A673 (cell line): Measurements from ENCODE around the gene TAAR2. TPM values are rescaled to one million over a fixed set of nuclear protein-coding genes. Genes with fewer than 3 reads are reported as not detected.

Source experiments
- BruUV-seq: library from RNA; stranded (reverse); fragments of 400-500 nt; replicated peaks from 2 replicates; lab custom pipeline; 2021; lab: Mats Ljungman, UMichigan
- CTCF ChIA-PET: fragments of 300-600 bp; sonication (Branson Sonifier 250); formaldehyde crosslinking; loops from one replicate; lab custom pipeline; 2022; ENCODE audit warnings: antibody characterized with exemption; lab: Charles Lee
- POLR2A ChIA-PET: fragments of 300-600 bp; sonication (Branson Sonifier 250); formaldehyde crosslinking; loops from one replicate; lab custom pipeline; 2022; ENCODE audit warnings: antibody characterized with exemption; ENCODE audit not compliant: low non-redundant PET; lab: Charles Lee
- DNase-seq: peaks from one replicate; pipeline ENCODE4 v3.0.0-alpha.2; 2015; ENCODE audit warnings: low spot score
- H3K27ac ChIP-seq: fragments of 200-600 bp; sonication (generic); 2 replicates; pipeline ENCODE4 v1.5.1; 2016; ENCODE audit warnings: mixed run types, low read depth, mild to moderate bottlenecking, mixed read lengths, antibody characterized with exemption, low read length; ENCODE audit not compliant: poor library complexity, severe bottlenecking
- H3K27me3 ChIP-seq: fragments of 200-600 bp; sonication (generic); replicated peaks from 2 replicates; pipeline ENCODE4 v1.6.1; 2017; ENCODE audit warnings: mixed run types, low read depth, mild to moderate bottlenecking, mixed read lengths, antibody characterized with exemption, low read length; ENCODE audit not compliant: insufficient read depth, poor library complexity
- H3K36me3 ChIP-seq: fragments of 200-600 bp; sonication (generic); 2 replicates; pipeline ENCODE4 v1.6.1; 2016; ENCODE audit warnings: mixed run types, mild to moderate bottlenecking, mixed read lengths, antibody characterized with exemption, low read length; ENCODE audit not compliant: insufficient read depth, poor library complexity, severe bottlenecking
- H3K4me1 ChIP-seq: fragments of 200-600 bp; sonication (generic); 2 replicates; pipeline ENCODE4 v1.6.1; 2017; ENCODE audit warnings: mixed run types, mild to moderate bottlenecking, mixed read lengths, antibody characterized with exemption, low read length; ENCODE audit not compliant: insufficient read depth, poor library complexity, severe bottlenecking
- H3K4me3 ChIP-seq: fragments of 200-600 bp; sonication (generic); 2 replicates; pipeline ENCODE4 v1.5.1; 2016; ENCODE audit warnings: low read depth, mixed run types, mild to moderate bottlenecking, mixed read lengths, low read length; ENCODE audit not compliant: poor library complexity, severe bottlenecking
- H3K9me3 ChIP-seq: fragments of 200-600 bp; sonication (generic); 2 replicates; pipeline ENCODE4 v1.6.1; 2016; ENCODE audit warnings: mixed run types, low read depth, mild to moderate bottlenecking, mixed read lengths, antibody characterized with exemption, low read length; ENCODE audit not compliant: poor library complexity, severe bottlenecking
- CTCF ChIP-seq: fragments of 300-800, 200-600 bp; sonication (generic); conservative IDR thresholded peaks from 2 replicates; pipeline ENCODE4 v1.5.1; 2017; ENCODE audit warnings: low read depth, mild to moderate bottlenecking, antibody characterized with exemption, low read length, moderate library complexity, mixed read lengths
- EZH2 ChIP-seq: fragments of 200-600 bp; sonication (generic); IDR thresholded peaks from 2 replicates; pipeline ENCODE4 v1.6.1; 2017; ENCODE audit warnings: borderline replicate concordance, low read depth, mild to moderate bottlenecking, mixed read lengths, antibody characterized with exemption, low read length; ENCODE audit not compliant: poor library complexity, severe bottlenecking
- intact Hi-C: fragments of 100-400 bp; cut with micrococcal nuclease; formaldehyde crosslinking; loops from one replicate; pipeline ENCODE4 v1.10.0; 2022; ENCODE audit not compliant: unreplicated experiment
- total RNA-seq: library from RNA; stranded (reverse); gene quantifications from 2 replicates; pipeline ENCODE4 v1.2.3, GENCODE V29; 2021

TAAR2 gene
- total RNA-seq, 1 experiment from 2014 or later = not detected

DNA sequence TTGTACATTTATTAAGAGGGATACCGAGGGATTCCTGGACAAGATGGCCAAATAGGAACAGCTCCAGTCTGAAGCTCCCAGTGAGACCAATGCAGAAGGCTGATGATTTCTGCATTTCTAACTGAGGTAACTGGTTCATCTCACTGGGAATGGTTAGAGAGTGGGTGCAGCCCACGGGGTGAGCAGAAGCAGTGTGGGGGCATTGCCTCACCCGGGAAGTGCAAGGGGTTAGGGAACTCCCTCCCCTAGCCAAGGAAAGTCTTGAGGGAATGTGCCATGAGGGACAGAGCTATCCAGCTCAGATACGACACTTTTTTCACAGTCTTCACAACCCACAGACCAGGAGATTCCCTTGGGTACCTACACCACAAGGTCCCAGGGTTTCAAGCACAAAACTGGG is 10.7 kb upstream of the TAAR2 start:
- ChIA-PET CTCF (no interaction called here), POLR2A (no interaction called here)
- no peaks in the 10 kb centered on the region for H3K9me3 ChIP-seq
- BruUV-seq = no TSS peak
- intact Hi-C loops = no loop called here
- no peak overlapping the region for H3K27ac ChIP-seq
- no peak for DNase-seq
- H3K4me3 ChIP-seq = no peak overlapping the region
- no peaks in the 10 kb centered on the region for H3K4me1 ChIP-seq
- no peak for TF ChIP-seq EZH2
- no peak for TF ChIP-seq CTCF
- H3K27me3 ChIP-seq = peaks cover 37% of the 10 kb centered on the region
- no peaks in the 10 kb centered on the region for H3K36me3 ChIP-seq

GRCh38 chr6:132633362-132633761 is 9.3 kb upstream of the TAAR2 start:
- no peak for TF ChIP-seq CTCF
- TF ChIP-seq EZH2 = no peak
- ChIA-PET CTCF (no interaction called here), POLR2A (no interaction called here)
- intact Hi-C loops = no loop called here
- Histone ChIP-seq H3K36me3 (no peaks in the 10 kb centered on the region), H3K27ac (no peak overlapping the region), H3K9me3 (no peaks in the 10 kb centered on the region), H3K4me1 (no peaks in the 10 kb centered on the region), H3K4me3 (no peak overlapping the region), H3K27me3 (peaks cover 42% of the 10 kb centered on the region)
- DNase-seq = no peak
- no TSS peak for BruUV-seq

DNA sequence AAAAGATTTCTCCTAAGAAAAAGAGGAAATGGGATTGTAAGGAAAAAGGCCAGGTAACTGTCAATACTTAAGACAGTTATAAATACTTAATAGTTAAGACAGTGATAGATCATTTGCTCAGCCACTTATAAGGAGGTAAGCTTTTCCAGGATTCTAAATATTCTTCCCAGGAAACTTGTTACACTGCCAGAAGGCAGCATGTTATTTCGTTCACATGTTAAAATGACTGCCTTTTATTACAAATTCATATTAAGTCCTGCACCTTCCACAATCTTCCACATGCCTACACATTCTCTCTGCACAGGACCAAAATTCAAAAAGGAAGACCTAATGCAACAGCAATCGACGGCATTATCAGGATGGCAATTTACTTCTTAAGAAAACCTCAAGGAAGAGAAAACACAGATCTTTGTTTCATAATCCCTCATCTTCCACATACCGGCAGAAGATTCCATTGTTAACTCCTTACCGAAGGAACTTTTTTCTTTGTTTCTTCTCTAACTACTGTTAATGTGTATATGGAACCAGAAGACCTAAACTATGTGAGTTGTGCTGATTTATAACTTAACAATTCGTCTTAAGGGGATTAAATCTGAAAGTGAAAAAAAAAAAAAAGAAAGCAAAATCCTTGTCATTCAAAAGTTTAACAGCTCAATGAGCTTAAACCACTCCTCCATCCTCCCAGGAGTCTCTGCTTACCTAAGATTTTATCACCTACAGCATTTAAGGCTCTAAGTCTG is 799 bp downstream of the TAAR2 start:
- Histone ChIP-seq H3K27ac (no peak overlapping the region), H3K4me3 (no peak overlapping the region), H3K27me3 (no peaks in the 10 kb centered on the region), H3K36me3 (no peaks in the 10 kb centered on the region), H3K9me3 (no peaks in the 10 kb centered on the region), H3K4me1 (no peaks in the 10 kb centered on the region)
- ChIA-PET POLR2A (no interaction called here), CTCF (no interaction called here)
- BruUV-seq = no TSS peak
- no peak for TF ChIP-seq EZH2
- no peak for TF ChIP-seq CTCF
- intact Hi-C loops = no loop called here
- DNase-seq = no peak
